SKM-1 (cell line): ENCODE data around the gene UVSSA.
"Not testable (repeated sequence)": the region's sequence is repeated elsewhere in the genome, so short reads cannot be mapped to it uniquely, and the experiment has no call there.

Experiments
- DNase-seq: peaks from one replicate; lab custom pipeline; 2025; ENCODE audit not compliant: unreplicated experiment; lab: John Stamatoyannopoulos, UW

Gene UVSSA

DNA sequence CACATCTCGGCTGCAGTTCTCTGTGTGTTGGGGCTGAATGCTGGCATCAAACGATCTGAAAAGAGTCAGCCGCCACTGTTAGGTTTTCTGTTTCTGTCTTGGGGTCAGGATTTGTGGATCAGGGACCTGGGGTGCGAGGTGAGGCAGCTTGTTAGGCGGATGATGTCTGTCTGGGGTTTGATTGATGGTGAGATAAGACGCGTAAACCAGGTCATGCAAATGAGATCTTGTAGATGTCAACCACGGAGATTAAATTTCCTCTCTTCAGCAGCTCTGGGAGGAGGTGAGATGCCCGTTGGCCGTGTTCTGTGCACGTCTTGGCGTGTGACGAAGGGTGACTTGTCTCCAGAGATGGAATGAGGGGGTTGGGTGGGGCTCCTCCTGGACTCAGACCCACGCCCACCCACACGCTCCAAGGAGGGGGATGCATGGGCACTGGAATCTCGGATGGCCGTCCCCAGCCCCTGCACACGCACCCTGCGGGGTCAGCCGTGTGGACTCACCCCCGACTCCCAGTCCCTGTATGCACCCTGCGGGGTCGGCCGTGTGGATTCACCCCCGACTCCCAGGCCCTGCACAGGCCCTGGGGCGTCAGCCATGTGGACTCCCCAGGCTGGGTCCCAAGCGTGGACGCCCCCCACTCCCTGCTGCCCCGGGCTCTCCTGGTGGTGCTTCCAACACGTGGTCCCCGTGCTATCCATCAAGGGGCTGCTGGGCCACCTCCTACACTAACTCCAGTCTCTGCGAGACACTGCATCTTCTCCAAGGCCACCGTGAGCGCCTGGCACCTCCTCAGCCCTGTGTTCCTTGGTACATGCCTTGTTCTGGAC lies 16.0 kb upstream of the UVSSA start:
- no peak for DNase-seq

GRCh38 chr4:1331591-1332353 lies 15.2 kb upstream of the UVSSA start:
- DNase-seq = no peak

- no peak for DNase-seq
Observed at GRCh38 chr4:1332686-1333085, 14.3 kb upstream of the UVSSA start.

DNA sequence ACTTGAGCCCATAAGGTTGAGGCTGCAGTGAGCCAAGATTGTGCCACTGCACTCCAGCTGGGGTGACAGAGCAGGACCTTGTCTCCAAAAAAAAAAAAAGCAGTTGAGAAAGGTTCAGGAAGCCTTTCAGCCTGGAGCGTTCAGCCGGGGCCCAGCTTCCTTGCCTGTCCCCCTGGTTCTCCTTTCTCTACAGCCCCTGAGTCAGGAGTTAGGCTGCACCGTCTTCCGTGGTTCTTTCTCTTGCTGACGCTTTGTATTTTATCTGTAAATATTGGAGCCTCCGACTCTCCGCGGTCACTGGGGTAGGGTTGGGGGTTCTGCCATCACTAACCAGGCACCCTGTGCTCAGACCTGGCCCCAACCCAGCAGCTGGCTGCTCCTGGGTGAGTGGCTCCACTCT lies 13.8 kb upstream of the UVSSA start:
- DNase-seq = no peak

DNA sequence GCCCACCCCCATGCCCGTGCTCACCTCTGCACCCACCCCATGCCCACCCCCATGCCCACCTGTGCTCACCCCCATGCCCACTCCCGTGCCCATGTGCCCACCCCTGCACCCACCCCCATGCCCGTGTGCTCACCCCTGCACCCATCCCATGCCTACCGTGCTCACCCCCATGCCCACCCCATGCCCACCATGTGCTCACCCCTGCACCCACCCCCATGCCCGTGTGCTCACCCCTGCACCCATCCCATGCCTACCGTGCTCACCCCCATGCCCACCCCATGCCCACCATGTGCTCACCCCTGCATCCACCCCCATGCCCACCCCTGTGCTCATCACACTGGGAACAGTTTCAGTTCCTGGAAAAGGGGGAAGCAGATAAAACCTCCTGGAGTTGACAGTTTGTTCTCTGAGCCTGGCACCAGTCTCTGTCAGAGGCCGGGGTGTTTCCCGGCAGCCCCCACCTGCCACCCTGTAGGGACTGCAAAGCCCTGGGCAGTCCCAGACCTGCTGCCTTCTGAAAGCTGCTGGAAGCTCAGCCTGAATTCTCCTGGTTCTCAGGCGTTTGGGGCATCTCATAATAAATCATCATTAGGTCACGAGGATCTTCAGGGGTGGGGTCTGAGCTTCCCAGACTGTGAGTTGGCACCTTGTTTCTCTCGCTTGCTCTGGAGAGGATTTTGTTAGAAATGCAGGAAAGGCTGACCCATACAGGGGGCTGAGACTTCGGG lies 13.0 kb upstream of the UVSSA start:
- DNase-seq = not testable (repeated sequence)

GRCh38 chr4:1334579-1334895 lies 12.5 kb upstream of the UVSSA start:
- no peak for DNase-seq

DNA sequence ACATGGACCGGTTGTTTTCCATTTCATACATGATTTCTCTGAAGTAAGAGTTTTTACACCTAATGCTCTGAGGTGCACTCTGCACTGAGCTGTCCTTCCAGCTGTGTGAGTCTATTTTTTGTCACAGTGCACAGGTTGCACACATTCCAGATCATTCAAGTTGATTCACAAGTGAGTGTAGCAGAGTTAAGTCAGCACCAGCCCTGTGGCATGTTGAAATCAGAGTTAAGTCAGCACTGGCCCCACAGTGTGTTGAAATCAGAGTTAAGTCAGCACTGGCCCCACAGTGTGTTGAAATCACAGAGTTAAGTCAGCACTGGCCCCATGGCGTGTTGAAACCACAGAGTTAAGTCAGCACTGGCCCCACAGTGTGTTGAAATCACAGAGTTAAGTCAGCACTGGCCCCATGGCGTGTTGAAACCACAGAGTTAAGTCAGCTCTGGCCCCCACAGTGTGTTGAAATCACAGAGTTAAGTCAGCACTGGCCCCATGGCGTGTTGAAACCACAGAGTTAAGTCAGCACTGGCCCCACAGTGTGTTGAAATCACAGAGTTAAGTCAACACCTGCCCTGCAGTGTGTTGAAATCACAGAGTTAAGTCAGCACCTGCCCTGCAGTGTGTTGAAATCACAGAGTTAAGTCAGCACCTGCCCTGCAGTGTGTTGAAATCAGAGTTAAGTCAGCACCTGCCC lies 11.7 kb upstream of the UVSSA start:
- DNase-seq = not testable (repeated sequence)

- DNase-seq = peak; percentile 51
Observed at GRCh38 chr4:1336088-1336491, 10.9 kb upstream of the UVSSA start.

DNA sequence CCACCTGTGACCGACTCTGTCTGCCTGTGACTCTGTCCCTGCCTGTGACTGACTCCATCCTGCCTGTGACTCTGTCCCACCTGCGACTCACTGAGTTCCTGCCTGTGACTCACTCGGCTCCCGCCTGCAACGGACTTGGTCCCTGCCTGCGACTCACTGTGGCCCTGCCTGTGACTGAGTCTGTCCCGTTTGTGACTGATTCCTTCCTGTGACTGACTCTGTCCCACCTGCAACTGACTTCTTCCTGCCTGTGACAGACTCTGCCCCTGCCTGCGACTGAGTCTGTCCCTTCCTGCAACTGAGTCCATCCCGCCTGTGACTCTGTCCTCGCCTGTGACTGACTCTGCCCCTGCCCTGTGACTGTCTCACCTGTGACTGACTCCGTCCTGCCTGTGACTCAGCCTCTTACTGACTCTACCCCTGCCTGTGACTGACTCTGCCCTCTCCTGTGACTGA lies 9.6 kb upstream of the UVSSA start:
- DNase-seq = no peak

DNA sequence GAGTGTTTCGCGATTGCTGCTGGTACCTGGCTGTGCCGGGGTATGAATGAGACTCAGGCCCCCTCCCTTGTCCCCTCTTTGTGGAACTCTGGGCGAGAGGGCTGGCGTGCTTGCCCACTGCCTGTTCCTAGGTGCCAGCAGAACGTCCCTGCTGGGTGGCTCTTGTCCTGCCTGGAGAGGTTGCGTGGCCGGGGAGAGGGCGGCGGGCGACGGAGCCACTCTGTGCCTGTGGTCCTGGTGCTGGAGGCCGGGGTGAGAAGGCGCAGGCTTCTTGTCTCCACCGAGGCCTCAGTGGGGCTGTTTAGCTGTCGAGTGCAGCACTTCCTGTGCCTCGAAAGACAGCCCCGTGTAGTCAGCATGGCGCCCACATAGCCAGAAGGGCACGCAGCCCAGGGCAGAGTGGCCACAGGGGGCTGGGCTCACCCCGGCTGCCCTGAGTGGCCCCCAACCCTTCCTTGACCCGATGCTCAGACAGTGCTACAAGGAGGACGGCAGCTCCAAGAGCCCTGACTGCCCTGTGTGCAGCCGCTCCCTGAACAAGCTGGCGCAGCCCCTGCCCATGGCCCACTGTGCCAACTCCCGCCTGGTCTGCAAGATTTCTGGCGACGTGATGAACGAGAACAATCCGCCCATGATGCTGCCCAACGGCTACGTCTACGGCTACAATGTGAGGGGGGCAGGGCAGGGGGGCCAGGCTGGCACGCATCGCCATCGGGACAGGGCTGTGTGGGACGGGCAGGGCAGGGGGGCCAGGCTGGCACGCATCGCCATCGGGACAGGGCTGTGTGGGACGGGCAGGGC lies 8.9 kb upstream of the UVSSA start:
- no peak for DNase-seq

- no peak for DNase-seq
Observed at GRCh38 chr4:1338752-1339414, 8.1 kb upstream of the UVSSA start.

DNA sequence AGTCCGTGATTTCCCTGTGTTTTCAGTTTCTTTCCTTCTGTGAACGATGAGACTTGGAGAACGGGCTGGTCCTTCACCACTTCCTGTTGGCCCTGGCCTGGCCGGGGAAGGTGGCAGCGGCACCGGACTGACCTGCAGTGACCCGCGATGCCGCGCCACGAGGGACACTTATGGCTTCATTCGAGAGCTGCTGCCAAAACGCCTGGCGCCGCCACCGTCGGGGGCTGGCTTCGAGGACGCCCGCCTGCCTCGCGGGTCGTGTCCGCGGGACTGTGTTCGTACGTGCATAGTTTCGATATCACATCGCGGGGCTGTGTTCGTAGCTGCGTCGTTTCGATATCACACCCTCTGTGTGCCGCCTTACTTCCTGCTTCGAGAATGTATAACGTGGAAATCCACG lies 7.5 kb upstream of the UVSSA start:
- no peak for DNase-seq

DNA sequence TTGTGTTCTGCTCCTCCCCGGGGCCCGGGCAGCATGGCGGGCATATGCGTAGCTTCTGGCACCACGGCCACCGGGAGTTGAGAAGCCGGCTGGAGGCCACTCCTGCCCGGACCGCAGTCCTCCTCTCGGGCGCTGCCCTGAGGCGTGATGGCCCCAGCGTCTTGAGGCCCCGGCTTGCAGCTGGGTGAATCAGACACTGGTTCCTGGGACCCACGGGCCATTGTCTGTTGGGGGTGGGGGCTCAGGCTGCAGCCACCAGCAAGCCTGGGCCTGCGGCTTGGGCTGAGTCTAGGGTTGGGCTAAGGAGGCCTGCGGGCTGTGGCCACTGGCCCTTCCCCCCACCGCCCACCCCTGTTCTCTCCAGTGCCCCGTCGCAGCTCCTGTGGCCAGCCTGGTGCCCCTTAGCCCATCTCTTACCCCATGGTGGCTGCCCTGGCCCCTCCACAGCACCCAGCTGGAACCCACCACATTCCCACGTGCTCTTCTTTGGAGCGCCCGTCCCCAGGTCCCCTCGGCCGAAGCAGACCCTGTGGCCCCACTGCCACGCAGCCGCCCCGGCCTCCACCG lies 6.7 kb upstream of the UVSSA start:
- DNase-seq = no peak

- no peak for DNase-seq
Observed at GRCh38 chr4:1340861-1341260, 6.1 kb upstream of the UVSSA start.

DNA sequence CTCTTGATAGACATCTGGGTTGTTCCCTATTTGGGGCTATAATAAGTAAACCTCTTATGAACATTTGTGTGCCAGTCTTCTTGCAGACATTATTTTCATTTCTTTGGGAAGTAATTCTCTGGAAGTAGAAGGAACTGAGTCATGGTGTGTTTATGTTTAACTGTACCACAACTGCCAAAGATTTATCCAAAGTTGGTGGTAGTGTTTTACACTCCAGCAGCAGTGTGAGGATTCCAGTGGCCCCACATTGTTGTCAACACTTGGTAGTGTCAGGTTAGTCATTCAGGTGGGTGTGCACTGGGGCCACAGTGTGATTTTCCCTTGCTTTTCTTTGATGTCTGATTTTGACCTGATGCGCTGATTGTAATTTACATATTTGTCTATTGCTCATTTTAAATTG lies 5.0 kb upstream of the UVSSA start:
- DNase-seq = no peak

GRCh38 chr4:1344696-1345095 lies 2.3 kb upstream of the UVSSA start:
- DNase-seq = no peak

GRCh38 chr4:1345903-1346780 lies 866 bp upstream of the UVSSA start:
- no peak for DNase-seq

- peak; percentile 28 for DNase-seq
Observed at GRCh38 chr4:1347410-1347864, 429 bp downstream of the UVSSA start.
